Neural progenitor cell (in vitro differentiated cells): ENCODE results near the gene TNP2. TPM values are rescaled to one million over a fixed set of nuclear protein-coding genes. Genes with fewer than 3 reads are reported as not detected.
A peak's percentile ranks its signal among the peaks of the same experiment; 100 is the strongest.

Experiments used
- DNase-seq: peaks from one replicate; pipeline ENCODE4 v3.0.0-alpha.2; 2016; ENCODE audit warnings: low spot score
- H2AFZ ChIP-seq: fragments of 200-600 bp; sonication (generic); replicated peaks from 2 replicates; pipeline ENCODE4 v1.6.1; 2016; ENCODE audit warnings: antibody characterized with exemption
- H3F3A ChIP-seq: fragments of 200-600 bp; sonication (generic); 2 replicates; pipeline ENCODE4 v1.6.1; 2016; ENCODE audit warnings: antibody characterized with exemption, low read depth
- H3K27ac ChIP-seq: fragments of 200-600 bp; sonication (generic); 2 replicates; pipeline ENCODE4 v1.5.1; 2016; ENCODE audit warnings: mild to moderate bottlenecking
- H3K27me3 ChIP-seq: fragments of 200-600 bp; sonication (generic); 2 replicates; pipeline ENCODE4 v1.6.1; 2016; ENCODE audit warnings: mild to moderate bottlenecking, moderate library complexity
- H3K36me3 ChIP-seq: fragments of 200-600 bp; sonication (generic); 2 replicates; pipeline ENCODE4 v1.5.1; 2016
- H3K4me1 ChIP-seq: fragments of 200-600 bp; sonication (generic); 2 replicates; pipeline ENCODE4 v1.6.1; 2016; ENCODE audit warnings: mixed run types
- H3K4me2 ChIP-seq: fragments of 200-600 bp; sonication (generic); 2 replicates; pipeline ENCODE4 v1.6.1; 2016
- H3K4me3 ChIP-seq: fragments of 200-600 bp; sonication (generic); 2 replicates; pipeline ENCODE4 v1.5.1; 2016
- H3K79me2 ChIP-seq: fragments of 200-600 bp; sonication (generic); 2 replicates; pipeline ENCODE4 v1.6.1; 2016; ENCODE audit warnings: low read depth
- H3K9ac ChIP-seq: fragments of 200-600 bp; sonication (generic); 2 replicates; pipeline ENCODE4 v1.6.1; 2016
- H3K9me3 ChIP-seq: fragments of 200-600 bp; sonication (generic); 2 replicates; pipeline ENCODE4 v1.5.1; 2016; ENCODE audit warnings: low read depth
- H4K20me1 ChIP-seq: fragments of 200-600 bp; sonication (generic); 2 replicates; pipeline ENCODE4 v1.6.1; 2016; ENCODE audit warnings: low read depth
- H3K27ac Mint-ChIP-seq: 3 replicates; pipeline ENCODE4 v1.8.0; 2021; ENCODE audit warnings: mixed read lengths
- H3K27me3 Mint-ChIP-seq: 2 replicates; pipeline ENCODE4 v1.8.0; 2022; ENCODE audit warnings: low read depth, mild to moderate bottlenecking, inconsistent platforms, moderate library complexity, mixed read lengths; ENCODE audit not compliant: insufficient read depth
- H3K36me3 Mint-ChIP-seq: 3 replicates; pipeline ENCODE4 v1.8.0; 2021; ENCODE audit warnings: mixed read lengths
- H3K4me1 Mint-ChIP-seq: 3 replicates; pipeline ENCODE4 v1.8.0; 2021; ENCODE audit warnings: mixed read lengths
- H3K4me3 Mint-ChIP-seq: 3 replicates; pipeline ENCODE4 v1.8.0; 2021; ENCODE audit warnings: mild to moderate bottlenecking, moderate library complexity, mixed read lengths
- H3K9me3 Mint-ChIP-seq: 3 replicates; pipeline ENCODE4 v1.8.0; 2020; ENCODE audit warnings: mixed read lengths
- CTCF ChIP-seq: fragments of 200-600 bp; sonication (generic); IDR thresholded peaks from 2 replicates; pipeline ENCODE4 v1.5.1; 2017; ENCODE audit warnings: antibody characterized with exemption, mild to moderate bottlenecking
- EZH2 ChIP-seq: fragments of 200-600 bp; sonication (generic); IDR thresholded peaks from 2 replicates; pipeline ENCODE4 v1.6.1; 2017; ENCODE audit warnings: antibody characterized with exemption, mild to moderate bottlenecking, moderate library complexity
- EZH2phosphoT487 ChIP-seq: fragments of 200-600 bp; sonication (generic); IDR thresholded peaks from 2 replicates; pipeline ENCODE4 v1.6.1; 2017; ENCODE audit warnings: antibody characterized with exemption
- total RNA-seq: library from RNA; depleted of rRNA; stranded (reverse); fragments of >200 nt; gene quantifications from 2 replicates; pipeline ENCODE4 v1.2.3, GENCODE V29; 2015; ENCODE audit warnings: low replicate concordance

The TNP2 gene
- total RNA-seq, 1 donor from 2014 or later, result not detected

GRCh38 chr16:11258553-11259492, 10.3 kb downstream of the TNP2 start:
- DNase-seq, result no peak
- H3K36me3 Mint-ChIP-seq, result no peaks in the 10 kb centered on the region
- no peak overlapping the region for H2AFZ ChIP-seq
- H3K27me3 ChIP-seq, result peaks cover 23% of the 10 kb centered on the region
- H3K9me3 Mint-ChIP-seq, result no peaks in the 10 kb centered on the region
- peaks cover 9% of the 10 kb centered on the region for H3K4me1 ChIP-seq
- no peak overlapping the region for H3K27ac ChIP-seq
- no peak overlapping the region for H3K9ac ChIP-seq
- peaks cover 6% of the 10 kb centered on the region for H3F3A ChIP-seq
- no peak overlapping the region for H3K4me3 ChIP-seq
- no peak overlapping the region for H3K4me3 Mint-ChIP-seq
- H3K4me2 ChIP-seq, result no peak overlapping the region
- no peak overlapping the region for H3K27ac Mint-ChIP-seq
- no peaks in the 10 kb centered on the region for H3K36me3 ChIP-seq
- TF ChIP-seq EZH2phosphoT487 (no peak), EZH2 (no peak), CTCF (no peak)
- H4K20me1 ChIP-seq, result peaks cover 8% of the 10 kb centered on the region
- H3K4me1 Mint-ChIP-seq, result peaks cover 6% of the 10 kb centered on the region
- no peaks in the 10 kb centered on the region for H3K9me3 ChIP-seq
- no peaks in the 10 kb centered on the region for H3K79me2 ChIP-seq
- peaks cover 12% of the 10 kb centered on the region for H3K27me3 Mint-ChIP-seq

GRCh38 chr16:11257131-11257938, 11.8 kb downstream of the TNP2 start:
- no peaks in the 10 kb centered on the region for H3K9me3 ChIP-seq
- H2AFZ ChIP-seq, result peak overlapping the region; percentile 71
- H3K9ac ChIP-seq, result no peak overlapping the region
- H3K27ac ChIP-seq, result no peak overlapping the region
- Mint-ChIP-seq H3K27ac (peak overlapping the region; percentile 54), H3K9me3 (no peaks in the 10 kb centered on the region), H3K36me3 (no peaks in the 10 kb centered on the region), H3K27me3 (peaks cover 17% of the 10 kb centered on the region), H3K4me3 (peak overlapping the region; percentile 93), H3K4me1 (peaks cover 9% of the 10 kb centered on the region)
- peaks cover 9% of the 10 kb centered on the region for H3K4me1 ChIP-seq
- peak; percentile 85 for DNase-seq
- TF ChIP-seq EZH2, result no peak
- peak; percentile 78 for TF ChIP-seq CTCF
- no peak for TF ChIP-seq EZH2phosphoT487
- H3K4me3 ChIP-seq, result peak overlapping the region; percentile 53
- peaks cover 6% of the 10 kb centered on the region for H3F3A ChIP-seq
- H3K27me3 ChIP-seq, result peaks cover 28% of the 10 kb centered on the region
- peak overlapping the region; percentile 90 for H3K4me2 ChIP-seq
- peaks cover 15% of the 10 kb centered on the region for H4K20me1 ChIP-seq
- H3K36me3 ChIP-seq, result no peaks in the 10 kb centered on the region
- no peaks in the 10 kb centered on the region for H3K79me2 ChIP-seq

GRCh38 chr16:11256661-11257130, 12.4 kb downstream of the TNP2 start:
- no peak overlapping the region for H3K27ac ChIP-seq
- TF ChIP-seq EZH2phosphoT487 (no peak), CTCF (no peak), EZH2 (no peak)
- H3K36me3 ChIP-seq, result no peaks in the 10 kb centered on the region
- peaks cover 11% of the 10 kb centered on the region for H3K4me1 Mint-ChIP-seq
- H3K79me2 ChIP-seq, result no peaks in the 10 kb centered on the region
- DNase-seq, result peak; percentile 71
- no peaks in the 10 kb centered on the region for H3K9me3 ChIP-seq
- peaks cover 28% of the 10 kb centered on the region for H3K27me3 ChIP-seq
- no peaks in the 10 kb centered on the region for H3K9me3 Mint-ChIP-seq
- H3K27ac Mint-ChIP-seq, result no peak overlapping the region
- H3K4me2 ChIP-seq, result peak overlapping the region; percentile 90
- peaks cover 9% of the 10 kb centered on the region for H3K4me1 ChIP-seq
- peak overlapping the region; percentile 93 for H3K4me3 Mint-ChIP-seq
- no peaks in the 10 kb centered on the region for H3K36me3 Mint-ChIP-seq
- no peak overlapping the region for H3K9ac ChIP-seq
- peaks cover 17% of the 10 kb centered on the region for H3K27me3 Mint-ChIP-seq
- peaks cover 15% of the 10 kb centered on the region for H4K20me1 ChIP-seq
- H2AFZ ChIP-seq, result peak overlapping the region; percentile 71
- H3K4me3 ChIP-seq, result peak overlapping the region; percentile 53
- peaks cover 6% of the 10 kb centered on the region for H3F3A ChIP-seq
